ENCODE data around the gene MAMLD1. TPM values are rescaled to one million over a fixed set of nuclear protein-coding genes. Genes with fewer than 3 reads are reported as not detected.

MAMLD1 gene
- total and polyA plus RNA-seq, 2 of the 8 experiments (the other 6 are each of a cell fraction or from before 2014, with no cell fraction given) = 0.09 to 0.26 TPM

DNA sequence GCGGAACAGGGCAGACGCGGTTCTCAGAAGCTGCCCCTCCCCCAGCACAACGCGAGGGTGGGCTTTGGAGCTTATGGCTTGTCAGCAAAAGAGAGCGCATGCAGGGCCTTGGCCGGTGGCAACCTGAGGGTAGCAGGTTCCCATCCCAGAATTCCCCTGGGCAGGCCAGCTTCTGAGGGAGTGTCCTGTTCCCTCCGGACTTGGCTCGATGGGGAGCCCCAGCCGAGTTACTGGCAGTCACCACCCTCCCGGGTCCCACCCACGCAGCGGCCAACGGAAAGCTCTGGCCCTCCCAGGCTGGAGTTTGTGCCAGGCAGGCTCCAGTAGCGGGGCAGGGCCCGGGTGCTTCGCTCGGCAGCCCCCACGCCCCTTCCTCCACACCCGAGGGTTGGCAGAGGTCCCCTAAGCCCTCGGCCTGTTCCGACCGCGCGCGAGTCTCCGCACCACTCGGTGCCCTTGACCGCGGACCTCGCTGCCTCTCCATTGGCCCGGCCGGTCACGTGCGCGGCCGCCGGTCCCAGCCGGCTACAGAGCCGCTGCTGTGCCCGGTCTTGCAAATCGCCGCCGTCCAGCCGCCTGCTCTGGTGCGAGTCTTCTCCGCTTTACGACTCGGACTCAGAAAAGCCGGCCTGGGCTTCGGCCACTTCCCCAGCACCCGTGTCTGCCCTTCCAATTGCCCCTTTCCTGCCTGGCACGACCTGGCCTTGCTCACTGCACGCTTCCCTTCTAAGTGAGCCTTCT lies 184.4 kb downstream of the MAMLD1 start (continued):
- 0 out of 2 replicates have a peak, but pooled peaks have one; percentile 21 for TF ChIP-seq TAF1 (IDR thresholded peaks at IDR 0.05; ENCODE audit: low read depth, low read length)
